SU-DHL-6 (cell line): Measurements from ENCODE around the gene PNMA8A.
"Not testable (repeated sequence)": the region's sequence is repeated elsewhere in the genome, so short reads cannot be mapped to it uniquely, and the experiment has no call there.

ENCODE experiments used
- H2AFZ ChIP-seq: fragments of 200-600 bp; sonication (generic); 2 replicates; pipeline ENCODE4 v1.6.1; 2014; ENCODE audit warnings: low read depth, mild to moderate bottlenecking, moderate library complexity, mixed read lengths, antibody characterized with exemption, low read length; ENCODE audit not compliant: severe bottlenecking
- H3F3A ChIP-seq: fragments of 200-600 bp; shearing (Covaris generic); 2 replicates; pipeline ENCODE4 v1.6.0; 2016; ENCODE audit warnings: antibody characterized with exemption, mild to moderate bottlenecking; ENCODE audit not compliant: insufficient read depth
- H3K27ac ChIP-seq: fragments of 200-600 bp; sonication (generic); 2 replicates; pipeline ENCODE4 v1.5.1; 2016; ENCODE audit warnings: low read depth, mild to moderate bottlenecking, low read length, moderate library complexity, mixed read lengths
- H3K27me3 ChIP-seq: fragments of 200-600 bp; sonication (generic), shearing (Covaris generic); 2 replicates; pipeline ENCODE4 v1.6.0; 2014; ENCODE audit warnings: mild to moderate bottlenecking, low read length
- H3K36me3 ChIP-seq: fragments of 200-600 bp; sonication (generic); 2 replicates; pipeline ENCODE4 v1.6.1; 2014; ENCODE audit warnings: mild to moderate bottlenecking, low read length, mixed read lengths
- H3K4me2 ChIP-seq: fragments of 300-600, 200-600 bp; shearing (Covaris generic), sonication (generic); 2 replicates; pipeline ENCODE4 v1.6.0; 2014; ENCODE audit warnings: low read length, low read depth, mild to moderate bottlenecking; ENCODE audit not compliant: poor library complexity, severe bottlenecking
- H3K4me3 ChIP-seq: fragments of 200-600 bp; sonication (generic); 2 replicates; pipeline ENCODE4 v1.5.1; 2014; ENCODE audit warnings: antibody characterized with exemption, low read length, mild to moderate bottlenecking, mixed read lengths; ENCODE audit not compliant: insufficient read depth, poor library complexity, severe bottlenecking
- H3K79me2 ChIP-seq: fragments of 200-600 bp; sonication (generic); 2 replicates; pipeline ENCODE4 v1.6.1; 2014; ENCODE audit warnings: mild to moderate bottlenecking, low read length, moderate library complexity; ENCODE audit not compliant: insufficient read depth
- H3K9ac ChIP-seq: fragments of 200-600 bp; sonication (generic); 2 replicates; pipeline ENCODE4 v1.7.0; 2014; ENCODE audit warnings: mild to moderate bottlenecking, low read length
- H3K9me2 ChIP-seq: fragments of 200-600 bp; sonication (generic); replicated peaks from 2 replicates; pipeline ENCODE4 v1.6.1; 2014; ENCODE audit warnings: low read length; ENCODE audit not compliant: insufficient read depth
- H3K9me3 ChIP-seq: fragments of 200-600 bp; sonication (generic); 2 replicates; pipeline ENCODE4 v1.6.1; 2014; ENCODE audit warnings: low read length, mixed read lengths; ENCODE audit not compliant: insufficient read depth
- H4K20me1 ChIP-seq: fragments of 200-600 bp; sonication (generic); 2 replicates; pipeline ENCODE4 v1.6.1; 2014; ENCODE audit warnings: low read depth, mild to moderate bottlenecking, antibody characterized with exemption, low read length, moderate library complexity, mixed read lengths
- CTCF ChIP-seq: fragments of 200-600 bp; sonication (generic); IDR thresholded peaks from one replicate; pipeline ENCODE4 v1.5.1; 2017; ENCODE audit warnings: antibody characterized with exemption, mild to moderate bottlenecking, low read length, moderate library complexity; ENCODE audit not compliant: insufficient read depth, poor library complexity, severe bottlenecking
- EZH2phosphoT487 ChIP-seq: fragments of 200-600 bp; sonication (generic), shearing (Covaris generic); conservative IDR thresholded peaks from 2 replicates; pipeline ENCODE4 v1.6.1; 2018; ENCODE audit warnings: mild to moderate bottlenecking, antibody characterized with exemption, low read length, moderate library complexity, mixed read lengths

The PNMA8A gene

GRCh38 chr19:46497773-46498172 lies 26.4 kb upstream of the PNMA8A start:
- H3K36me3 ChIP-seq: no peaks in the 10 kb centered on the region
- no peaks in the 10 kb centered on the region for H4K20me1 ChIP-seq
- H3K9ac ChIP-seq: no peak overlapping the region
- no peak overlapping the region for H3K4me3 ChIP-seq
- TF ChIP-seq CTCF (no peak), EZH2phosphoT487 (no peak)
- no peak overlapping the region for H2AFZ ChIP-seq
- no peak overlapping the region for H3K4me2 ChIP-seq
- H3K9me3 ChIP-seq: no peaks in the 10 kb centered on the region
- H3F3A ChIP-seq: no peaks in the 10 kb centered on the region
- no peak overlapping the region for H3K27ac ChIP-seq
- no peaks in the 10 kb centered on the region for H3K9me2 ChIP-seq
- no peaks in the 10 kb centered on the region for H3K27me3 ChIP-seq
- H3K79me2 ChIP-seq: no peaks in the 10 kb centered on the region

DNA sequence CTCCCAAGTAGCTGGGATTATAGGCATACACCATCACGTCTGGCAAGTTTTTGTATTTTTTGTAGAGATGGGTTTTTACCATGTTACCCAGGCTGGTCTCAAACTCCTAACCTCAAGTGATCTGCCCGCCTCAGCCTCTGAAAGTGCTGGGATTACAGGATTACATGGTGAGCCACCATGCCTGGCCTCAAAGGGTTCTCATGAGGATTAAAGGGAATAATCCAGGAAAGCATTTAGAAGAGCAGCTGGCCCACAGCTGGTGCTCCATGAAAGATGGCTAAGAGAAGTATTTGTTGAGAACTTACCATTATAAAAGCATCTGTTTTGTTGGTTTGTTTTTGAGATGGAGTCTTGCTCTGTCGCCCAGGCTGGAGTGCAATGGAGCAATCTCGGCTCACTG lies 25.5 kb upstream of the PNMA8A start:
- H2AFZ ChIP-seq, H3K9me2 ChIP-seq, H3F3A ChIP-seq, H3K9ac ChIP-seq, H3K79me2 ChIP-seq, H3K9me3 ChIP-seq, H3K4me2 ChIP-seq, H3K27me3 ChIP-seq, H3K27ac ChIP-seq, H4K20me1 ChIP-seq, H3K4me3 ChIP-seq, H3K36me3 ChIP-seq: not testable (repeated sequence)

GRCh38 chr19:46496304-46496703 lies 24.9 kb upstream of the PNMA8A start:
- Histone ChIP-seq H3K9me2 (no peaks in the 10 kb centered on the region), H3K27me3 (no peaks in the 10 kb centered on the region), H3F3A (no peaks in the 10 kb centered on the region), H4K20me1 (no peaks in the 10 kb centered on the region), H2AFZ (no peak overlapping the region), H3K4me3 (no peak overlapping the region), H3K79me2 (no peaks in the 10 kb centered on the region), H3K36me3 (no peaks in the 10 kb centered on the region), H3K4me2 (no peak overlapping the region), H3K27ac (no peak overlapping the region), H3K9me3 (no peaks in the 10 kb centered on the region), H3K9ac (no peak overlapping the region)
- TF ChIP-seq EZH2phosphoT487 (no peak), CTCF (no peak)

GRCh38 chr19:46495786-46496099 lies 24.4 kb upstream of the PNMA8A start, which contains the start of gene PNMA8B:
Gene PNMA8B, minus strand, starts transcription at chr19:46495867. Its CDS starts 402 bp downstream, at chr19:46495465.
- no peak within 1 kb of the TSS for H3K4me3 ChIP-seq
- H3K9me2 ChIP-seq: no peaks in the 10 kb centered on the region
- H3K9me3 ChIP-seq: no peaks in the 10 kb centered on the region
- no peak within 1 kb of the TSS for H3K9ac ChIP-seq
- H3K79me2 ChIP-seq: no peaks in the 10 kb centered on the region
- no peaks in the 10 kb centered on the region for H3F3A ChIP-seq
- no peaks in the 10 kb centered on the region for H4K20me1 ChIP-seq
- H3K4me2 ChIP-seq: no peak within 1 kb of the TSS
- no peak for TF ChIP-seq CTCF
- no peak for TF ChIP-seq EZH2phosphoT487
- H3K27me3 ChIP-seq: no peaks in the 10 kb centered on the region
- no peak within 1 kb of the TSS for H2AFZ ChIP-seq
- H3K36me3 ChIP-seq: no peaks in the 10 kb centered on the region
- H3K27ac ChIP-seq: no peak within 1 kb of the TSS
